Liver (tissue), 9 donors: ENCODE results near the gene ABTB2. TPM values are rescaled to one million over a fixed set of nuclear protein-coding genes. Genes with fewer than 3 reads are reported as not detected.

Source experiments
- DNase-seq: peaks from one replicate; pipeline ENCODE4 v3.0.0-alpha.2; 2017; ENCODE audit warnings: low spot score
- H3K27ac ChIP-seq, 2 donors: one replicate each; pipeline ENCODE4 v1.7.0; 2013; ENCODE audit warnings: inconsistent platforms in 2 of 2, low read length in 2 of 2, control low read depth in 1 of 2, low read depth in 1 of 2, mild to moderate bottlenecking in 1 of 2
- H3K27me3 ChIP-seq, 4 donors: one replicate each; pipeline versions ENCODE4 v1.6.1 to v1.7.0; 2013; ENCODE audit warnings: low read length in 3 of 4, inconsistent platforms in 1 of 4, mild to moderate bottlenecking in 1 of 4, moderate library complexity in 1 of 4; ENCODE audit not compliant: control insufficient read depth in 4 of 4, insufficient read depth in 4 of 4
- H3K36me3 ChIP-seq, 4 donors: one replicate each; pipeline versions ENCODE4 v1.6.1 to v1.7.0; 2013; ENCODE audit warnings: low read length in 3 of 4, mild to moderate bottlenecking in 3 of 4, low read depth in 1 of 4, moderate library complexity in 1 of 4; ENCODE audit not compliant: control insufficient read depth in 4 of 4, insufficient read depth in 3 of 4
- H3K4me1 ChIP-seq, 4 donors: one replicate each; pipeline versions ENCODE4 v1.6.1 to v1.7.0; 2013; ENCODE audit warnings: low read length in 3 of 4, mild to moderate bottlenecking in 3 of 4, moderate library complexity in 1 of 4; ENCODE audit not compliant: control insufficient read depth in 4 of 4, insufficient read depth in 4 of 4
- H3K4me3 ChIP-seq, 3 donors: one replicate each; pipeline versions ENCODE4 v1.6.1 to v1.7.0; 2013; ENCODE audit warnings: low read length in 3 of 3, control low read depth in 1 of 3, low read depth in 1 of 3, mild to moderate bottlenecking in 1 of 3
- H3K9ac ChIP-seq, 2 donors: one replicate each; pipeline ENCODE4 v1.7.0; 2013; ENCODE audit warnings: low read length in 2 of 2, mild to moderate bottlenecking in 2 of 2, moderate library complexity in 2 of 2, control low read depth in 1 of 2, low read depth in 1 of 2
- H3K9me3 ChIP-seq, 4 donors: one replicate each; pipeline versions ENCODE4 v1.6.1 to v1.7.0; 2013; ENCODE audit warnings: low read length in 3 of 4; ENCODE audit not compliant: control insufficient read depth in 4 of 4
- ATF3 ChIP-seq: IDR thresholded peaks from 2 replicates; pipeline ENCODE4 v1.6.1; 2016; ENCODE audit warnings: antibody characterized with exemption
- EGR1 ChIP-seq, 2 donors: IDR thresholded peaks; 2 replicates each; pipeline ENCODE4 v1.6.1; 2016 to 2018; ENCODE audit warnings: antibody characterized with exemption in 2 of 2, low read depth in 2 of 2
- FOXA1 ChIP-seq: IDR thresholded peaks from 2 replicates; pipeline ENCODE4 v1.6.1; 2016; ENCODE audit warnings: antibody characterized with exemption
- FOXA2 ChIP-seq: IDR thresholded peaks from 2 replicates; pipeline ENCODE4 v1.6.1; 2016; ENCODE audit warnings: antibody characterized with exemption
- GABPA ChIP-seq, 2 donors: IDR thresholded peaks in 1 of 2; conservative IDR thresholded peaks in 1 of 2; 2 replicates each; pipeline ENCODE4 v1.6.1; 2016; ENCODE audit warnings: antibody characterized with exemption in 2 of 2, mild to moderate bottlenecking in 1 of 2, moderate library complexity in 1 of 2
- HNF4A ChIP-seq, 2 donors: conservative IDR thresholded peaks; 2 replicates each; pipeline ENCODE4 v1.6.1; 2016; ENCODE audit warnings: antibody characterized with exemption in 2 of 2, mild to moderate bottlenecking in 2 of 2
- HNF4G ChIP-seq: IDR thresholded peaks from 2 replicates; pipeline ENCODE4 v1.6.1; 2016; ENCODE audit warnings: antibody characterized with exemption
- JUND ChIP-seq, 2 donors: IDR thresholded peaks; 2 replicates each; pipeline ENCODE4 v1.6.1; 2016; ENCODE audit warnings: antibody characterized with exemption in 2 of 2
- NR2F2 ChIP-seq: IDR thresholded peaks from 2 replicates; pipeline ENCODE4 v1.6.1; 2016; ENCODE audit warnings: antibody characterized with exemption
- RAD21 ChIP-seq, 2 donors: IDR thresholded peaks; 2 replicates each; pipeline ENCODE4 v1.6.1; 2016; ENCODE audit warnings: antibody characterized with exemption in 2 of 2, mild to moderate bottlenecking in 2 of 2
- RXRA ChIP-seq, 2 donors: IDR thresholded peaks; 2 replicates each; pipeline ENCODE4 v1.6.1; 2017 to 2018; ENCODE audit warnings: antibody characterized with exemption in 2 of 2, mild to moderate bottlenecking in 1 of 2
- SP1 ChIP-seq: IDR thresholded peaks from 2 replicates; pipeline ENCODE4 v1.6.1; 2018; ENCODE audit warnings: antibody characterized with exemption, mild to moderate bottlenecking
- TAF1 ChIP-seq: conservative IDR thresholded peaks from 2 replicates; pipeline ENCODE4 v1.6.1; 2016; ENCODE audit warnings: antibody characterized with exemption, mild to moderate bottlenecking
- YY1 ChIP-seq: IDR thresholded peaks from 2 replicates; pipeline ENCODE4 v1.6.1; 2016; ENCODE audit warnings: antibody characterized with exemption, mild to moderate bottlenecking
- ZBTB33 ChIP-seq: IDR thresholded peaks from 2 replicates; pipeline ENCODE4 v1.6.1; 2016; ENCODE audit warnings: antibody characterized with exemption
- WGBS: extraction: QIAGEN DNeasy Blood & Tissue Kit; methylation state at CpG from one replicate; pipeline ENCODE4 v1.1.7; 2013; 5-methylcytosine and 5-hydroxymethylcytosine counted together
- polyA plus RNA-seq, 2 donors: library from polyadenylated mRNA; stranded (reverse) in 1 of 2; unstranded in 1 of 2; fragments of 200-250 nt in 1 of 2; fragments of >200 nt in 1 of 2; fragmentation: Nextera tagmentation in 1 of 2; extraction: Ambion mirVana in 1 of 2; gene quantifications; one replicate each; pipeline versions ENCODE4 v1.2.1 to v1.2.3, GENCODE V29; 2013 to 2015
- total RNA-seq, 2 donors: library from RNA; depleted of rRNA; stranded (reverse); fragments of >200 nt; gene quantifications; one replicate each; pipeline ENCODE4 v1.2.3, GENCODE V29; 2014
- TF ChIP-seq, protein P1 (sequence below): IDR thresholded peaks from 2 replicates; pipeline ENCODE4 v1.6.1; 2016; ENCODE audit warnings: antibody characterized with exemption, mild to moderate bottlenecking
- TF ChIP-seq, protein P2 (sequence below): IDR thresholded peaks from 2 replicates; pipeline ENCODE4 v1.6.1; 2016; ENCODE audit warnings: antibody characterized with exemption
- TF ChIP-seq, protein P3 (sequence below): fragments of 150-350 bp; IDR thresholded peaks from 2 replicates; pipeline ENCODE4 v1.5.1; 2017; ENCODE audit warnings: improper control_type of control experiment, low read depth, low read length; ENCODE audit not compliant: missing input control
- donor health status: healthy.
- donor health status: healthy.
- donor health status: healthy.
- donor health status: healthy.
- donor health status: healthy.

ABTB2 gene
- total and polyA plus RNA-seq, 4 donors: 2.4 to 8.9 (median 6.1) TPM

DNA sequence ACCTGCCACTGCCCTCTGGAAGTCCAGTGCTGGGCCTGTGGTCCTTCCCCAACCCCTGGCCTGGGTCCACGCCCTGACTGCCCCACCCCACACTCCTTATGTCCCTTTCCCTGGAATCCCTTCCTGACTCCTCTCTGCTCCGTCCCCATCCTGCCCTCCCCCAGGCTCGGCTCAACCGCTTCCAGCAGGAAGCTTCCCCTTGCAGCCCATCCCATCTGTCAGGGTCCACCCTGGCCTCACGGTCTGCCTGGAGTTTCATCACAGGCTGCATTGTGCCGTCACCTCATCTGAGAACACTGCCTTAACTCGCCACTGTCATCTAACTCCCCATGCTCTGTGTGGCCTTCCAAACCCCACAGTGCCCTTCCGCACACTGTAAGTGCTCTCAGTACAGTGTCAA, 188.1 kb downstream of the ABTB2 start:
- Histone ChIP-seq H3K4me3 (no peak overlapping the region), H3K9me3 (no peaks in the 10 kb centered on the region), H3K27me3 (no peaks in the 10 kb centered on the region), H3K4me1 (peaks cover 0 to 9% (median 2%) of the 10 kb centered on the region in 4 donors), H3K9ac (no peak overlapping the region), H3K27ac (no peak overlapping the region), H3K36me3 (peaks cover 0 to 48% (median 15%) of the 10 kb centered on the region in 4 donors)
- TF ChIP-seq, protein P1, sequence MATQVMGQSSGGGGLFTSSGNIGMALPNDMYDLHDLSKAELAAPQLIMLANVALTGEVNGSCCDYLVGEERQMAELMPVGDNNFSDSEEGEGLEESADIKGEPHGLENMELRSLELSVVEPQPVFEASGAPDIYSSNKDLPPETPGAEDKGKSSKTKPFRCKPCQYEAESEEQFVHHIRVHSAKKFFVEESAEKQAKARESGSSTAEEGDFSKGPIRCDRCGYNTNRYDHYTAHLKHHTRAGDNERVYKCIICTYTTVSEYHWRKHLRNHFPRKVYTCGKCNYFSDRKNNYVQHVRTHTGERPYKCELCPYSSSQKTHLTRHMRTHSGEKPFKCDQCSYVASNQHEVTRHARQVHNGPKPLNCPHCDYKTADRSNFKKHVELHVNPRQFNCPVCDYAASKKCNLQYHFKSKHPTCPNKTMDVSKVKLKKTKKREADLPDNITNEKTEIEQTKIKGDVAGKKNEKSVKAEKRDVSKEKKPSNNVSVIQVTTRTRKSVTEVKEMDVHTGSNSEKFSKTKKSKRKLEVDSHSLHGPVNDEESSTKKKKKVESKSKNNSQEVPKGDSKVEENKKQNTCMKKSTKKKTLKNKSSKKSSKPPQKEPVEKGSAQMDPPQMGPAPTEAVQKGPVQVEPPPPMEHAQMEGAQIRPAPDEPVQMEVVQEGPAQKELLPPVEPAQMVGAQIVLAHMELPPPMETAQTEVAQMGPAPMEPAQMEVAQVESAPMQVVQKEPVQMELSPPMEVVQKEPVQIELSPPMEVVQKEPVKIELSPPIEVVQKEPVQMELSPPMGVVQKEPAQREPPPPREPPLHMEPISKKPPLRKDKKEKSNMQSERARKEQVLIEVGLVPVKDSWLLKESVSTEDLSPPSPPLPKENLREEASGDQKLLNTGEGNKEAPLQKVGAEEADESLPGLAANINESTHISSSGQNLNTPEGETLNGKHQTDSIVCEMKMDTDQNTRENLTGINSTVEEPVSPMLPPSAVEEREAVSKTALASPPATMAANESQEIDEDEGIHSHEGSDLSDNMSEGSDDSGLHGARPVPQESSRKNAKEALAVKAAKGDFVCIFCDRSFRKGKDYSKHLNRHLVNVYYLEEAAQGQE: no peak
- TF ChIP-seq RAD21 (IDR thresholded peaks at IDR 0.05) (no peak), HNF4A (conservative IDR thresholded peaks at IDR 0.05) (no peak), ZBTB33 (no peak), JUND (IDR thresholded peaks at IDR 0.05) (no peak), YY1 (no peak), EGR1 (IDR thresholded peaks at IDR 0.05; ENCODE audit: low read depth in 2 of 2) (no peak), RXRA (IDR thresholded peaks at IDR 0.05) (no peak), FOXA1 (no peak), NR2F2 (no peak), SP1 (no peak), HNF4G (no peak), TAF1 (no peak), ATF3 (no peak), GABPA (IDR thresholded peaks at IDR 0.05 in 1 of 2, conservative IDR thresholded peaks at IDR 0.05 in 1 of 2) (no peak), FOXA2 (no peak)
- TF ChIP-seq, protein P2, sequence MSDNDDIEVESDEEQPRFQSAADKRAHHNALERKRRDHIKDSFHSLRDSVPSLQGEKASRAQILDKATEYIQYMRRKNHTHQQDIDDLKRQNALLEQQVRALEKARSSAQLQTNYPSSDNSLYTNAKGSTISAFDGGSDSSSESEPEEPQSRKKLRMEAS: no peak
- TF ChIP-seq, protein P3, sequence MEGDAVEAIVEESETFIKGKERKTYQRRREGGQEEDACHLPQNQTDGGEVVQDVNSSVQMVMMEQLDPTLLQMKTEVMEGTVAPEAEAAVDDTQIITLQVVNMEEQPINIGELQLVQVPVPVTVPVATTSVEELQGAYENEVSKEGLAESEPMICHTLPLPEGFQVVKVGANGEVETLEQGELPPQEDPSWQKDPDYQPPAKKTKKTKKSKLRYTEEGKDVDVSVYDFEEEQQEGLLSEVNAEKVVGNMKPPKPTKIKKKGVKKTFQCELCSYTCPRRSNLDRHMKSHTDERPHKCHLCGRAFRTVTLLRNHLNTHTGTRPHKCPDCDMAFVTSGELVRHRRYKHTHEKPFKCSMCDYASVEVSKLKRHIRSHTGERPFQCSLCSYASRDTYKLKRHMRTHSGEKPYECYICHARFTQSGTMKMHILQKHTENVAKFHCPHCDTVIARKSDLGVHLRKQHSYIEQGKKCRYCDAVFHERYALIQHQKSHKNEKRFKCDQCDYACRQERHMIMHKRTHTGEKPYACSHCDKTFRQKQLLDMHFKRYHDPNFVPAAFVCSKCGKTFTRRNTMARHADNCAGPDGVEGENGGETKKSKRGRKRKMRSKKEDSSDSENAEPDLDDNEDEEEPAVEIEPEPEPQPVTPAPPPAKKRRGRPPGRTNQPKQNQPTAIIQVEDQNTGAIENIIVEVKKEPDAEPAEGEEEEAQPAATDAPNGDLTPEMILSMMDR: no peak
- DNase-seq: no peak
- 77% methylated on average over 8 of the region's 8 CpGs for WGBS
